H1 (cell line): ENCODE results near the gene MRPL19. TPM values are rescaled to one million over a fixed set of nuclear protein-coding genes. Genes with fewer than 3 reads are reported as not detected.

Experiments used
- CBX5 ChIP-seq: fragments of 300-800, 300-1000 bp; sonication (generic); IDR thresholded peaks from 2 replicates; pipeline ENCODE4 v1.7.1; 2016; ENCODE audit warnings: antibody characterized with exemption, low read length, low read depth
- CEBPB ChIP-seq: IDR thresholded peaks from 2 replicates; pipeline ENCODE4 v1.6.1; 2012; ENCODE audit warnings: low read depth, low read length
- CHD2 ChIP-seq: IDR thresholded peaks from 2 replicates; pipeline ENCODE4 v1.6.1; 2012; ENCODE audit warnings: low read length, improper control_type of control experiment
- GABPA ChIP-seq: IDR thresholded peaks from 2 replicates; pipeline ENCODE4 v1.6.1; 2011; ENCODE audit warnings: mild to moderate bottlenecking, low read length, moderate library complexity, borderline replicate concordance; ENCODE audit not compliant: insufficient read depth
- KDM1A ChIP-seq: fragments of 200-600, 300-600 bp; sonication (generic); IDR thresholded peaks from 2 replicates; pipeline ENCODE4 v1.7.1; 2016; ENCODE audit warnings: mild to moderate bottlenecking, low read length, borderline replicate concordance
- KDM5A ChIP-seq: fragments of 200-600 bp; IDR thresholded peaks from 2 replicates; pipeline ENCODE4 v1.7.1; 2012; ENCODE audit warnings: mild to moderate bottlenecking, low read length, inconsistent platforms, mixed read lengths
- NANOG ChIP-seq: IDR thresholded peaks from 2 replicates; pipeline ENCODE4 v1.6.1; 2011; ENCODE audit warnings: low read length, low read depth, mild to moderate bottlenecking, inconsistent platforms; ENCODE audit not compliant: insufficient read depth, poor library complexity, severe bottlenecking
- RFX5 ChIP-seq: IDR thresholded peaks from 2 replicates; pipeline ENCODE4 v1.6.1; 2011; ENCODE audit warnings: low read depth, low read length, improper control_type of control experiment, borderline replicate concordance
- SRF ChIP-seq: IDR thresholded peaks from 2 replicates; pipeline ENCODE4 v1.6.1; 2011; ENCODE audit warnings: mild to moderate bottlenecking, low read depth, low read length, moderate library complexity
- polyA plus RNA-seq, 7 experiments: library from polyadenylated mRNA; depleted of rRNA in 3 of 7; stranded (reverse) in 5 of 7; unstranded in 2 of 7; fragments of >200 nt in 5 of 7; fragments of 200-250 nt in 2 of 7; gene quantifications; 1 replicate in 5 of 7; 2 replicates in 1 of 7; 4 replicates in 1 of 7; pipeline versions ENCODE4 v1.2.1 to v1.2.3, GENCODE V29; 2011 to 2013; ENCODE audit warnings: missing spikeins in 2 of 7, mixed read lengths in 2 of 7
- total RNA-seq: library from RNA; stranded (reverse); fragmentation: NEBNext Ultra II Directional; extraction: Animal tissue kit (Norgen Biotek cat#: 25700); gene quantifications from 2 replicates; pipeline ENCODE4 v1.2.1, GENCODE V29; 2021
- TF ChIP-seq, protein P1 (sequence below): IDR thresholded peaks from 2 replicates; pipeline ENCODE4 v1.6.1; 2012; ENCODE audit warnings: inconsistent platforms

MRPL19 gene
- total and polyA plus RNA-seq, 2 of the 8 experiments (the other 6 are each of a cell fraction or from before 2014, with no cell fraction given) = 18.1 to 75.2 TPM

DNA sequence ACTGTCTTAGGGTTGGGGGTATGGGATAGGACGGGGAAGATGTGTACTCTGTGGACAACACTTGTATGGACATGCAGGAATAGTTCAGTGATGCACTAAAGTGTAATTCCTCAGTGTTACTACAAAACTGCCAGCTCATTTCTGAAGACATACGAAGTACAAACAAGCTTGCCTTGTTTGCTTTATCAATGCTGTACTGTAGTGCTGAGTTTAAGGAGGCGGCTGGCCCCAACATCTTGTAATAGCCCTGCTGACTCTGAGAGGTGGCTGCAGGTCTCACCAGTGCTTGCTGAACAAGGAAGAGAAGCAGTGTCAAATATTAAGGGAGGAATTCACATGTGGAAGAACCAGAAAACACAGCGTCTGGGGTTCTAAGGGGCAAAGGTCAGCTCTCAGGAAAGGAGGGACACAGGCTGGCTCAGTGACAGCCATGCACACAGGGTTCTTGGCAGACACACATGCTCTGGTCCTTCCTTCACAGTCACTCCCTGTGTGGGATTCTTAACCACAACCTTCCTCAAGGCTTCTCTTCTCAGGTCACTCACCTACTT is 46.0 kb upstream of the MRPL19 start (continued):
- TF ChIP-seq RFX5 = no peak
- TF ChIP-seq NANOG = no peak
- TF ChIP-seq KDM1A = no peak
- no peak for TF ChIP-seq CEBPB
- TF ChIP-seq CBX5 = no peak
- TF ChIP-seq GABPA = no peak
- TF ChIP-seq KDM5A = no peak
- TF ChIP-seq SRF = no peak
- TF ChIP-seq, protein P1, sequence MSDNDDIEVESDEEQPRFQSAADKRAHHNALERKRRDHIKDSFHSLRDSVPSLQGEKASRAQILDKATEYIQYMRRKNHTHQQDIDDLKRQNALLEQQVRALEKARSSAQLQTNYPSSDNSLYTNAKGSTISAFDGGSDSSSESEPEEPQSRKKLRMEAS = no peak
- no peak for TF ChIP-seq CHD2
